HS-27A (cell line): ENCODE data around the gene RNU6-7.

Source experiments
- DNase-seq: peaks from one replicate; pipeline ENCODE4 v3.0.0-alpha.2; 2012; ENCODE audit warnings: low read depth, missing footprints

The RNU6-7 gene

GRCh38 chr14:32205554-32205953 is 3.7 kb downstream of the RNU6-7 start:
- no peak for DNase-seq

- no peak for DNase-seq
Observed at GRCh38 chr14:32205984-32206383, 4.1 kb downstream of the RNU6-7 start.

- no peak for DNase-seq
Observed at GRCh38 chr14:32206552-32206951, 4.7 kb downstream of the RNU6-7 start.

- DNase-seq: no peak
Observed at GRCh38 chr14:32208490-32208889, 6.6 kb downstream of the RNU6-7 start.

DNA sequence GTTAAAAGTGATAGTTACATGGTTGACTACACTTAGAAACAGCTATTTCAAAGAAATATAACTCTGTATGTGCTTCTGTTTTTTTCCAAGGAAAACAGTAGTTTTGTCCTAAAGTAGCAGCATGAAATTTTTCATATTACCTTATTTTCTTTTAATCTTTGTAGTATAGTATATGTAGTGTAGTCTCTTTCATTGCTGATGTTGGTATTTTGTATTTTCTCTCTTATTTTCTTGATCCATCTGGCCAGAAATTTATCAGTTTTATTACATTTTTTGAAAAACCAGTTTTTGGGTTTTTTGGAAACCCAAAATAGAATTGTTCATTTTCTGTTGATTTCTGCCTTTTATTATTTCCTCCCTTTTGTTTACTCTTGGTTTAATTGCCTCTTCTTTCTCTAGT is 7.6 kb downstream of the RNU6-7 start:
- no peak for DNase-seq

- no peak for DNase-seq
Observed at GRCh38 chr14:32211068-32211404, 9.2 kb downstream of the RNU6-7 start.

- DNase-seq: no peak
Observed at GRCh38 chr14:32212833-32213232, 11.0 kb downstream of the RNU6-7 start.

GRCh38 chr14:32217301-32217700 is 15.5 kb downstream of the RNU6-7 start:
- no peak for DNase-seq

DNA sequence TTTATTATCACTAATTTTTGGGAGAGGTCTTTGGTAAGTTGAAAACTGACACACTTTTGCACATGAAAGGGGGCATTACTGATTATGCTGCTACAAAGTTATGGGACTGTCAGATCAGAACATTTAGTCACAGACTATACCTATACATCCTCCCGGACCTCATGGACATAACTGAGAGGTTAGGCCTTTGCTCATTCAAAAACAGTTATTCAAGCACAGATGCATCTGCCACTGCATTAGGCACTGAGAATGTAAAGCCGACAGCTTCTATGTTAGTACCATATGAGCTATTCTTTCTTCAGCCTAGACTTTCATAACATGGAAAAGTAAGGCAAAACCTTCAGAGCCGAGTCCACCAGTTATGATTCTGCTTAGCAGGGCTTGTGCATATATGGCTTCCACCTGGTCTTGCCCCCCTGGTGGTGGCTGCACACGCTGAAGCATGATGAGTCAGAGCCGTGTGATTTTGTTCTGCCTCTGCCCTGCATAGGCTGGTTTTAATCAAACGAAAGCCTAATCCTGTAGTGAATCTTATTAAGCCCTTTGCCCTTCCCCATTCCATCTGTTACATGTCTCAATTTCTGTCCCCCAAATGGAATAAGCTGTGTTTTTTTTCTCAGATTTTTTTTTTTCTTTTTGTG is 23.0 kb downstream of the RNU6-7 start:
- DNase-seq: no peak

DNA sequence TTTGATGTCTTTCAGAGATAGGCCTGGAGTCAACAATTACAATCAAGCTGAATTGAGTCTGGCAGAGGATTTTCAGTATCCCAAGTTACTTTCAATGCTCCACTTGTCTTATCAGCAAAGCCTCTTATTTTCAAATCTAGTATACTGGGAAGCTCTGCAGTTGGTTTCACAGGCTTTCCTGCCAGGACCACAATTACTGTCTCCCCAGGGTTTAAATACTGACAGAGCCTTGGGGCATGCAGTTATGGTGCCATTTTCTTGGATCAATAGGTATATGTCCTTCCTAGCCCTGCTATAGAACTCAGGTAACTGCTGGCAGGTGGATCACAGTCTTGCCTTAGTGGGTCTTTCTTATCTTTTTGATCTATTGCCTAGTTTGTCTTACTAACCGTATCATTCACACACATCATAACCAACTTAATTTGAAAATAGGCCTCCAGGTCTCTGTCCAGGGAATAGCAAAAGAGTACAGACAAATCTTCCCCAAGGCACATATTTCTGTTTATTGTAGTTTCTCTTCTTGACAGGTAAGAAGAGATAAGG is 23.6 kb downstream of the RNU6-7 start:
- DNase-seq: no peak

GRCh38 chr14:32226056-32226455 is 24.2 kb downstream of the RNU6-7 start:
- no peak for DNase-seq

DNA sequence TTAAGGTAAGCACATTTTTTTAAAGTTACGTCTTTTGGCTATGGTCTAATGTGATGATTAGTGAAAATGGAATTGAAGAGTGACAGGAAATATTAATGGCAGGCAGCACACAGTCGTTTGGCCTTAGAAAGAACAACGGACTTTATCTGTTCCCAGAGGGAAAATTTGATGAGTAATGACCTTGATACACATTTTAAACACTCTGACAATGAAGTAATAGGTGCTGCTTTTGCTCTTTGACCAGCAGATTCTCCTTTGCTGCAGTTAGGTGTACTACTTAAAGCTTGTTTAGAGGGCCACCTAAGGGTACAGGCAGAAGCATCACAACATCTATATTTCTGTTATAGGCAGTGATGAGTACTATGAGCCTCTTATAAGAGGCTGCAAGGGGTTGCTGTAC is 28.3 kb downstream of the RNU6-7 start:
- no peak for DNase-seq

- peak; percentile 38 for DNase-seq
Observed at GRCh38 chr14:32230695-32231280, 28.9 kb downstream of the RNU6-7 start.

- no peak for DNase-seq
Observed at GRCh38 chr14:32232481-32232880, 30.6 kb downstream of the RNU6-7 start.

DNA sequence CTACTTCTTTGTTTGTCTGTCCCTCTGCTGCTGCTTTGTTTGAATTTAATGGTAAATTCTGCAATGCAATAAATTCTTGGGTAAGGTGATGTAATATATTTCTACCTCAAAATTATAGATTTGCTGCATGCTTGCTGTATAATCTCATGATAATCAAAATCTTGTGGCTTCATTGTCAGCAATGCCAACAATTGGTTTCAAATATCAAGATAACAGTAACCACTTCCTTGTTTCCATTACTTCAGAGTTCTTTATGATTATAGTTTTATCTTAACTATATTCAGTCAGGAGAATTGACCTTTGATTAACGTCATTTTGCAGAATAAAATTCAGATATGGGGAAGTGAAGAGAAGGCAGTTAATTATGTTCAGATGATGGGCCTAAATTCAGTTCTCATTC is 31.4 kb downstream of the RNU6-7 start:
- DNase-seq: no peak

DNA sequence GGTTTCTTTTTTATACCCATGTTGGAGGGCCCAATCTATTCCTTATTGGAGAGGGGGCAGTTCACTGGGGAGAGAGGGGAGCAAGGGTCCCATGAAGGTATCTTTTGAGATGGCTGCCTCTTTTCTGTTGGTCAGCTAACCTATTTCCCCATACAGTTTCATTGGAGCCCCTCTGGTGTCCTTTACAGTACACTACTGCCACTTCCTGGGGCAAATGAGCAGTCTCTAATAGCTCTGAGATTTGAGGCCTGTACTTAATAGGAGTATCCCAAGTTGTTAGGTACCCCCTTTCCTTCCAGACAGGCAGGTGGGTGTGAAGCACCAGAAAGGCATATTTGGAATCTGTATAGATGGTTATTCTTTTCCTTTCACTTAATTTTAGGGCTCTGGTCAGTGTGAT is 42.6 kb downstream of the RNU6-7 start:
- DNase-seq: no peak

DNA sequence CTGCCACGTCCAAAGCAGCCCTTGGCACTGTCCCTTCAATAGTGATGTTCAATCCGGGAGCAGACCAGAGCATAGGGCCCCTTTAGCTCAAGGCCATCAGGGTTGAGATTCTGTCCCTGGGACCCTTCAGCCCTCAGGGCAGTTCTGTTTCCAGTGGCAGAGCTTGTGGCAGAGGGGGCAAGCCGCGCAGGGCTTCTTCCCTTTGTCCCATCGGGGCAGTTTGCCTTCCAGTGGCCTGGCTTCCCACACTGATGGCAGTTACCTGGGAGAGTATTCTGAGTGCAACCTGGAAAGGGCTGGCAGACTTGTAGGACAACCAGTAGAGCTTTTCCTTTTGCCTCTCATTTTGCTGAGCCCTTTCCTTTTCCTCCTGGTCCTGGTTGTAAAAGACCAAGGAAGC is 44.9 kb downstream of the RNU6-7 start:
- DNase-seq: no peak

- no peak for DNase-seq
Observed at GRCh38 chr14:32249371-32249770, 47.5 kb downstream of the RNU6-7 start.

DNA sequence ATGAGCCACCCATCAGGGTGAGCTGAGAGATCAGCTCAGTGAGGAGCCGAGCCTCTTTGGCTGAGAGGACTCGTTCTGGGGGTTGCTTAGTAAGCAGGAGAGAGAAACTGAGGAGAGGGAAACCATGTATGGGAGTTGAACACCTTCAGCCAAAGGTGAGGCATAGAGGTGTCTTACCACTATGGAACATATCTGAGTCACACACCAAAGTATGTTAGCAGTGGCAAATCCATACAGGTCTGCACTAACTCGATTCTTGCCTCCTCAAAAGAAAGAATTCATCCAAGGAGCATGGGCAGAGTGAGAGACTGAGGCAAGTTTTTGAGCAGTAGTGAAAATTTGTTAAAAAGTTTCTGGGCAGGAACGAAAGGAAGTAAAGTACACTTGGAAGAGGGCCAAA is 47.9 kb downstream of the RNU6-7 start:
- no peak for DNase-seq

DNA sequence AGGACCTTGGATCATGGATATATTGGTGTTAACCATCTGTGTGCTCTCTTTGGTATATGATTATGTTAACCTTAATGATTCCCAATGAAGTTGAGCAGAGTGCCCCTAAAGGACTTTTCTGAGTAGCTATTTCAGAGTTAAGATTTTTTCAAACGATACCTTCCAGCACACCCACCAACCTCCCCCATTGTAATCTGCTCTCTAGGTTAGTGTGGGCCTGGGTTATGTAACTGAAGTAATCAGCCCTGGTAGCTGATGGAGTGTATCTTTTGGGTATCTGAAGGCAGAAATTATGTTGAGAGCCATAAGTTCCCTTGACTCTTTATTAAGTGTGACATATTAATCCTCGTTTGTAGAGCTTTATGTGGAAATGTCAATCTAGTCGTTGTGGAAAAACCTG is 48.8 kb downstream of the RNU6-7 start:
- no peak for DNase-seq

GRCh38 chr14:32251530-32251929 is 49.7 kb downstream of the RNU6-7 start:
- no peak for DNase-seq
